ENCODE measurements around the gene UBE2K. TPM values are rescaled to one million over a fixed set of nuclear protein-coding genes. Genes with fewer than 3 reads are reported as not detected.
"Not testable (repeated sequence)": the region's sequence is repeated elsewhere in the genome, so short reads cannot be mapped to it uniquely, and the experiment has no call there.

The UBE2K gene
- total and polyA plus RNA-seq, 4 experiments from 2014 or later, result 45.0 to 79.5 (median 52.6) TPM

GRCh38 chr4:39689970-39690369 is 8.0 kb upstream of the UBE2K start:
- H3K9me3 ChIP-seq (ENCODE audit: control insufficient read depth in 1 of 2, low read length in 2 of 2), result no peaks in the 10 kb centered on the region
- ChIA-PET POLR2A (ENCODE audit: partially characterized antibody) (no interaction called here), CTCF (ENCODE audit: partially characterized antibody) (no interaction called here)
- Mint-ChIP-seq H3K27ac (no peak overlapping the region), H3K36me3 (no peaks in the 10 kb centered on the region), H3K4me3 (no peak overlapping the region), H3K9me3 (no peaks in the 10 kb centered on the region), H3K27me3 (no peaks in the 10 kb centered on the region), H3K4me1 (no peaks in the 10 kb centered on the region)
- H3K36me3 ChIP-seq (ENCODE audit: insufficient read depth, low read length), result no peaks in the 10 kb centered on the region
- intact Hi-C loops (cut with micrococcal nuclease), result no loop called here
- no peak overlapping the region for H3K4me3 ChIP-seq (ENCODE audit: low read length in 2 of 2)
- H3K27ac ChIP-seq (ENCODE audit: low read depth, low read length), result no peak overlapping the region
- DNase-seq, result no peak
- no peaks in the 10 kb centered on the region for H3K4me1 ChIP-seq (ENCODE audit: insufficient read depth, low read length)
- H3K27me3 ChIP-seq (ENCODE audit: insufficient read depth, low read length), result no peaks in the 10 kb centered on the region

- Mint-ChIP-seq H3K27me3 (no peaks in the 10 kb centered on the region), H3K36me3 (peaks cover 0 to 13% of the 10 kb centered on the region in 2 donors), H3K9me3 (peaks cover 0 to 3% (median 0%) of the 10 kb centered on the region in 8 donors), H3K4me3 (peak overlapping the region; percentile 96 to 100 (median 98)), H3K4me1 (peaks cover 27 to 60% (median 40%) of the 10 kb centered on the region in 4 donors), H3K27ac (peak overlapping the region; percentile 94 to 100 (median 99))
- Histone ChIP-seq H3K4me1 (ENCODE audit: insufficient read depth, low read length) (peaks cover 50% of the 10 kb centered on the region), H3K4me3 (ENCODE audit: low read length in 2 of 2) (peak overlapping the region; percentile 79 to 93), H3K27ac (ENCODE audit: low read depth, low read length) (peak overlapping the region; percentile 88), H3K9me3 (ENCODE audit: control insufficient read depth in 1 of 2, low read length in 2 of 2) (no peaks in the 10 kb centered on the region), H3K36me3 (ENCODE audit: insufficient read depth, low read length) (no peaks in the 10 kb centered on the region), H3K27me3 (ENCODE audit: insufficient read depth, low read length) (no peaks in the 10 kb centered on the region)
- POLR2A ChIA-PET (ENCODE audit: partially characterized antibody), result interaction anchor here (0.6 to 3.2 kb wide), 22 partner anchors 10 to 1155 kb away, joined by 3 to 19 read pairs (median 4); partner anchors contain the start of genes LIAS, N4BP2, PDS5A and RFC1
- DNase-seq, result peak in 1 of 5 donors; percentile 62
- intact Hi-C loops (cut with micrococcal nuclease), result loop anchor here (1.0 to 5.0 kb wide), 10 partner anchors 60 to 1144 kb away; partner anchors contain the start of genes LIAS, N4BP2, PDS5A and RHOH
- CTCF ChIA-PET (ENCODE audit: partially characterized antibody), result interaction anchor here (0.6 to 3.4 kb wide), 10 partner anchors 8 to 619 kb away, joined by 3 to 16 read pairs (median 4); partner anchors contain the start of genes PDS5A and SMIM14
These were observed 581 bp downstream of the UBE2K start for GRCh38 chr4:39698424-39699009.

GRCh38 chr4:39699687-39700409 is 1.9 kb downstream of the UBE2K start:
- CTCF ChIA-PET (ENCODE audit: partially characterized antibody), result interaction anchor here (0.9 kb wide), 1 partner anchor 278 kb away, joined by 4 read pairs; no protein-coding TSS in a partner anchor
- peak overlapping the region; percentile 79 to 93 for H3K4me3 ChIP-seq (ENCODE audit: low read length in 2 of 2)

GRCh38 chr4:39700554-39700953 is 2.6 kb downstream of the UBE2K start:
- intact Hi-C loops (cut with micrococcal nuclease), result no loop called here
- no peaks in the 10 kb centered on the region for H3K27me3 Mint-ChIP-seq
- CTCF ChIA-PET (ENCODE audit: partially characterized antibody), result interaction anchor here (0.9 kb wide), 1 partner anchor 278 kb away, joined by 4 read pairs; no protein-coding TSS in a partner anchor

More at GRCh38 chr4:39699687-39700409, 1.9 kb downstream of the UBE2K start:
- intact Hi-C loops (cut with micrococcal nuclease), result loop anchor here (2.0 to 5.0 kb wide), 8 partner anchors 61 to 1142 kb away; partner anchors contain the start of genes LIAS, N4BP2, RHOH and RPL9
- Histone ChIP-seq H3K36me3 (ENCODE audit: insufficient read depth, low read length) (no peaks in the 10 kb centered on the region), H3K9me3 (ENCODE audit: control insufficient read depth in 1 of 2, low read length in 2 of 2) (no peaks in the 10 kb centered on the region), H3K27me3 (ENCODE audit: insufficient read depth, low read length) (no peaks in the 10 kb centered on the region), H3K4me1 (ENCODE audit: insufficient read depth, low read length) (peaks cover 50% of the 10 kb centered on the region), H3K27ac (ENCODE audit: low read depth, low read length) (peak overlapping the region; percentile 88)
- Mint-ChIP-seq H3K4me3 (peak overlapping the region; percentile 96 to 100 (median 98)), H3K36me3 (peaks cover 0 to 13% of the 10 kb centered on the region in 2 donors), H3K27me3 (no peaks in the 10 kb centered on the region), H3K27ac (peak overlapping the region; percentile 76 to 99 (median 97)), H3K4me1 (peaks cover 27 to 60% (median 40%) of the 10 kb centered on the region in 4 donors), H3K9me3 (peaks cover 0 to 3% (median 0%) of the 10 kb centered on the region in 8 donors)
- POLR2A ChIA-PET (ENCODE audit: partially characterized antibody), result no interaction called here
- DNase-seq, result peak in 1 of 5 donors; percentile 34

GRCh38 chr4:39702716-39703115 is 4.8 kb downstream of the UBE2K start:
- ChIA-PET CTCF (ENCODE audit: partially characterized antibody) (interaction anchor here (0.7 kb wide), 1 partner anchor 169 kb away, joined by 4 read pairs; no protein-coding TSS in a partner anchor), POLR2A (ENCODE audit: partially characterized antibody) (no interaction called here)
- Histone ChIP-seq H3K27me3 (ENCODE audit: insufficient read depth, low read length) (no peaks in the 10 kb centered on the region), H3K27ac (ENCODE audit: low read depth, low read length) (no peak overlapping the region), H3K4me1 (ENCODE audit: insufficient read depth, low read length) (peaks cover 42% of the 10 kb centered on the region), H3K4me3 (ENCODE audit: low read length in 2 of 2) (no peak overlapping the region), H3K9me3 (ENCODE audit: control insufficient read depth in 1 of 2, low read length in 2 of 2) (no peaks in the 10 kb centered on the region), H3K36me3 (ENCODE audit: insufficient read depth, low read length) (no peaks in the 10 kb centered on the region)
- Mint-ChIP-seq H3K9me3 (peaks cover 0 to 2% (median 0%) of the 10 kb centered on the region in 8 donors), H3K27ac (no peak overlapping the region), H3K4me1 (peaks cover 21 to 66% (median 41%) of the 10 kb centered on the region in 4 donors), H3K4me3 (peak overlapping the region in 1 of 8 donors; percentile 33), H3K27me3 (no peaks in the 10 kb centered on the region), H3K36me3 (peaks cover 4 to 18% of the 10 kb centered on the region in 2 donors)
- intact Hi-C loops (cut with micrococcal nuclease), result no loop called here
- DNase-seq, result no peak

More at GRCh38 chr4:39700554-39700953, 2.6 kb downstream of the UBE2K start:
- H3K4me1 ChIP-seq (ENCODE audit: insufficient read depth, low read length), result peaks cover 50% of the 10 kb centered on the region
- H3K9me3 Mint-ChIP-seq, result peaks cover 0 to 3% (median 0%) of the 10 kb centered on the region in 8 donors
- POLR2A ChIA-PET (ENCODE audit: partially characterized antibody), result no interaction called here
- DNase-seq, result no peak
- peak overlapping the region; percentile 19 to 99 (median 71) for H3K27ac Mint-ChIP-seq
- H3K4me1 Mint-ChIP-seq, result peaks cover 28 to 63% (median 41%) of the 10 kb centered on the region in 4 donors
- peak overlapping the region; percentile 88 for H3K27ac ChIP-seq (ENCODE audit: low read depth, low read length)
- no peaks in the 10 kb centered on the region for H3K9me3 ChIP-seq (ENCODE audit: control insufficient read depth in 1 of 2, low read length in 2 of 2)
- H3K36me3 Mint-ChIP-seq, result peaks cover 4 to 17% of the 10 kb centered on the region in 2 donors
- H3K4me3 ChIP-seq (ENCODE audit: low read length in 2 of 2), result no peak overlapping the region
- no peaks in the 10 kb centered on the region for H3K27me3 ChIP-seq (ENCODE audit: insufficient read depth, low read length)
- H3K36me3 ChIP-seq (ENCODE audit: insufficient read depth, low read length), result no peaks in the 10 kb centered on the region
- peak overlapping the region; percentile 25 to 99 (median 98) for H3K4me3 Mint-ChIP-seq

- H3K4me1 Mint-ChIP-seq, result peaks cover 28 to 64% (median 47%) of the 10 kb centered on the region in 4 donors
- POLR2A ChIA-PET (ENCODE audit: partially characterized antibody); H3K4me3 ChIP-seq (ENCODE audit: low read length in 2 of 2); intact Hi-C loops (cut with micrococcal nuclease); H3K27me3 ChIP-seq (ENCODE audit: insufficient read depth, low read length); DNase-seq; H3K27me3 Mint-ChIP-seq; H3K9me3 ChIP-seq (ENCODE audit: control insufficient read depth in 1 of 2, low read length in 2 of 2); H3K9me3 Mint-ChIP-seq; H3K36me3 ChIP-seq (ENCODE audit: insufficient read depth, low read length); H3K4me3 Mint-ChIP-seq; H3K27ac ChIP-seq (ENCODE audit: low read depth, low read length): not testable (repeated sequence)
- peaks cover 4 to 11% of the 10 kb centered on the region in 2 donors for H3K36me3 Mint-ChIP-seq
- CTCF ChIA-PET (ENCODE audit: partially characterized antibody), result interaction anchor here (0.7 kb wide), 1 partner anchor 14 kb away, joined by 4 read pairs; no protein-coding TSS in a partner anchor
- H3K4me1 ChIP-seq (ENCODE audit: insufficient read depth, low read length), result peaks cover 49% of the 10 kb centered on the region
- peak overlapping the region in 1 of 7 donors; percentile 10 for H3K27ac Mint-ChIP-seq
These were observed 6.9 kb downstream of the UBE2K start for GRCh38 chr4:39704789-39705188.
